Activated CD8-positive, alpha-beta memory T cell treated with anti-CD3 and anti-CD28 coated beads, Interleukin-2, amount 10 ng/mL, durations not matched to agents 7 days and 5 days (primary cell): Measurements from ENCODE around the gene BASP1. TPM values are rescaled to one million over a fixed set of nuclear protein-coding genes. Genes with fewer than 3 reads are reported as not detected.

ENCODE experiments used
- ATAC-seq: fragments of 150-1000 bp; cut with Tn5 transposase; one replicate; pipeline ENCODE4 v1.10.0; 2021; ENCODE audit warnings: moderate library complexity
- CTCF ChIA-PET: fragments of 350-600 bp; sonication (Branson Sonifier 250); formaldehyde crosslinking; loops from one replicate; lab custom pipeline; 2021; ENCODE audit warnings: antibody characterized with exemption; lab: Charles Lee
- DNase-seq: peaks from one replicate; pipeline ENCODE4 v3.0.0-alpha.2; 2020
- H3K27ac Mint-ChIP-seq: one replicate; pipeline ENCODE4 v1.8.0; 2021; ENCODE audit warnings: mild to moderate bottlenecking, mixed read lengths
- H3K27me3 Mint-ChIP-seq: one replicate; pipeline ENCODE4 v1.8.0; 2021; ENCODE audit warnings: mixed read lengths
- H3K36me3 Mint-ChIP-seq: one replicate; pipeline ENCODE4 v1.8.0; 2021; ENCODE audit warnings: mild to moderate bottlenecking, mixed read lengths
- H3K4me1 Mint-ChIP-seq: one replicate; pipeline ENCODE4 v1.8.0; 2021; ENCODE audit warnings: mixed read lengths
- H3K4me3 Mint-ChIP-seq: one replicate; pipeline ENCODE4 v1.8.0; 2021; ENCODE audit warnings: mild to moderate bottlenecking, moderate library complexity, mixed read lengths
- H3K9me3 Mint-ChIP-seq: one replicate; pipeline ENCODE4 v1.8.0; 2022; ENCODE audit warnings: low read depth, mixed read lengths
- total RNA-seq, 2 experiments: library from RNA; stranded (reverse); gene quantifications; one replicate each; pipeline ENCODE4 v1.2.3, GENCODE V29; 2021

The BASP1 gene
- total RNA-seq, 2 experiments from 2014 or later: 0.75 TPM; not detected in 1

- ATAC-seq (no peak), DNase-seq (no peak)
- no peaks in the 10 kb centered on the region for H3K4me1 Mint-ChIP-seq
- H3K27ac Mint-ChIP-seq: no peak overlapping the region
- CTCF ChIA-PET: no interaction called here
- H3K27me3 Mint-ChIP-seq: no peaks in the 10 kb centered on the region
- peaks cover 6% of the 10 kb centered on the region for H3K9me3 Mint-ChIP-seq
- H3K36me3 Mint-ChIP-seq: no peaks in the 10 kb centered on the region
- no peak overlapping the region for H3K4me3 Mint-ChIP-seq
These were observed 108.6 kb downstream of the BASP1 start for GRCh38 chr5:17325770-17326599.
